Muscle of back (tissue), 11 donors: ENCODE data around the gene S100A9. TPM values are rescaled to one million over a fixed set of nuclear protein-coding genes. Genes with fewer than 3 reads are reported as not detected.

Experiments
- DNase-seq, 3 donors: peaks; one replicate each; pipeline versions ENCODE4 v3.0.0 to v3.0.0-alpha.2; 2013
- polyA plus RNA-seq, 10 donors: library from polyadenylated mRNA; unstranded; fragments of 120-200 nt; gene quantifications; one replicate each; pipeline ENCODE4 v1.2.1, GENCODE V29; 2013; ENCODE audit not compliant: insufficient read length in 10 of 10

S100A9 gene
- polyA plus RNA-seq, 10 donors: 9.4 to 40.7 (median 25.4) TPM

DNA sequence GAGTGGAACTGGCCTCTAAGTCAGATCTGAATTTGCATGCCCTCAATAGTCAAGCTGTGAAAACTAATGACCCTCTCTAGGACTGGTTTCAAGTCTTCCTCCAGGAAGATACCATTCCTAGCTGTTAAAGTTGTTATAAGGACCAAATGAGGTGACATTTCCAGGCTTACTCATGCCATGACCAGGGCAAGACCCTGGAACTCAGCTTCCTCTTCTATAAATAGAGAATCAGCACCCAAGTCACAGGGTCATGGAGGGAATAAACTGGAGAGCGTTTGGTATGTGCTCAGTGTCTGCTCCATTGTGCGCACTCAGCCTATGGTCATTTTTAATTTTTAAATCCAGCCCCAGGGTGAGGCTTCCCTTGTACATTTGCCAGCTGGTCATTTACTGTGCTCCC, 2.5 kb downstream of the S100A9 start:
- DNase-seq: no peak

DNA sequence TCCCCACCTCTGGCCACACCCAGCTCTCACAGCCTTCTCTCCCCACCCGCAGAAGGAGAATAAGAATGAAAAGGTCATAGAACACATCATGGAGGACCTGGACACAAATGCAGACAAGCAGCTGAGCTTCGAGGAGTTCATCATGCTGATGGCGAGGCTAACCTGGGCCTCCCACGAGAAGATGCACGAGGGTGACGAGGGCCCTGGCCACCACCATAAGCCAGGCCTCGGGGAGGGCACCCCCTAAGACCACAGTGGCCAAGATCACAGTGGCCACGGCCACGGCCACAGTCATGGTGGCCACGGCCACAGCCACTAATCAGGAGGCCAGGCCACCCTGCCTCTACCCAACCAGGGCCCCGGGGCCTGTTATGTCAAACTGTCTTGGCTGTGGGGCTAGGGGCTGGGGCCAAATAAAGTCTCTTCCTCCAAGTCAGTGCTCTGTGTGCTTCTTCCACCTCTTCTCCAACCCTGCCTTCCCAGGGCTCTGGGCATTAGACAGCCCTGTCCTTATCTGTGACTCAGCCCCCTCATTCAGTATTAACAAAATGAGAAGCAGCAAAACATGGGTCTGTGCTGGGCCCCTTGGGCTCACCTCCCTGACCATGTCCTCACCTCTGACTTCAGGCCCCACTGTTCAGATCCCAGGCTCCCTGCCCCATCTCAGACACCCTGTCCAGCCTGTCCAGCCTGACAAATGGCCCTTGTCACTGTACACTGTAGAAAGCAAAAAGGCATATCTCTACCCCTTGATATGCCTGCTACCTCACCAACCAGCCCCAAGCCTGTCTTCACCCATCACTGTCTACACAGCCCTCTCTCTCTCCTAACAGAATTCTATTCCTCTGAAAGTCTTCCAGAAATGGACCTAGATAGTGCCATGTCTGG, 3.2 kb downstream of the S100A9 start:
- no peak for DNase-seq

DNA sequence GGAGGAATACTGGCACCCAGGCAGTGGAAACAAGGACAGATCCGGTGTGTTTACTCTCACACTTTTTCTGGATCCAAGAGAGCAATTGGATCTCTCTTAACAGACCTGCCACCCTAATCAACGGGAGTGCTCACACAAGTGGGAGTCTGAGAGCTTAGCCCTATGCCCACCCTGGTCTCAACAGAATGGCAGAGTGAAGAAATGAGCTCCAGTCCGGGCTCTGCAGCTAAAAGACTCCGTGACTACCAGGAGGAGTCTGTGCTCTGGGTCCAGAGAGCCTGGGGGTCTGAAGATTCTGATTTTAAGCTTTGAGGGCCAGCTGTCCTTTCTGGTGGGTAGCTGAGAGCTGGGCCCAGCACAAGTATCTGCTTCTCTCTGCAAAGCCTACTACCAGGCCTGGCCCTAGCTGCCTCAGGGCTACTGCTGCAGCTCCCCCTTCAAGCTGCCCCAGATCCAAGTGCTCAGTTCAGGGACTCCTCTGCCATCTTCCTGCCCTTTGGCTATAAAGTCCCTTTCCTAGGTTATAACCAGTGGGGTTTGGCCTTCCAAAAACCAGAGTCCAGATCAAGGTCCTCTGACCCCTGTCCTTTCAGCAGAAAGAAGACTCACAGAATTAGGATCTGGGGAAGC, 3.9 kb downstream of the S100A9 start:
- DNase-seq: no peak

DNA sequence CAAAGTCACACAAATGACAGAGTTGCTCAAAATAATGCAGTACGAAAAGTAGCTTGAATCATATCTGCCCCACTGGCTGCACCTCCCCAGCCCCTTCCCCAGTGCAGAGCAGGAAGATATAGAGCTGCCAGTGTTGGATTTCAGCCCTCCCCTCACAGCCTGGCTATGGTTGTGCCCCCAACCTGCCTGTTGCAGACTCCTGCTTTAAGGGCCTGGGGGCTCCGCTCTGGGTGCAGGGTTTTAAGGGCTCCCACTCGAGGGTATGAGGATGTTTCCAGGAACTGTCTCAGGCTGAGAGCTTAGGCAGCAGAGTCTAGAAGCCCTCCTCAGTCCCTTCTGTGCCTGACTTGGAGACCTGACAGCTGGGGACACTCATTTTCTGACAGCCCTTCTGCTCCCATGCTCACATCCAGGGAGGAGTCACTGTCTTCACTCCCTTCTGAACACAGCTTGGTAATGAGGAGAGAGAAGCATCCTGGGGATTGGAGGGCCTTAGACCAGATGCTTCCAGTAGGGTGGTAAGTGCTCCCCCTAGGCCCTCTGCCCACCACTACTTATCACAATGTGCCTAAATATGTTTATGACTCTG, 4.6 kb downstream of the S100A9 start:
- no peak for DNase-seq

DNA sequence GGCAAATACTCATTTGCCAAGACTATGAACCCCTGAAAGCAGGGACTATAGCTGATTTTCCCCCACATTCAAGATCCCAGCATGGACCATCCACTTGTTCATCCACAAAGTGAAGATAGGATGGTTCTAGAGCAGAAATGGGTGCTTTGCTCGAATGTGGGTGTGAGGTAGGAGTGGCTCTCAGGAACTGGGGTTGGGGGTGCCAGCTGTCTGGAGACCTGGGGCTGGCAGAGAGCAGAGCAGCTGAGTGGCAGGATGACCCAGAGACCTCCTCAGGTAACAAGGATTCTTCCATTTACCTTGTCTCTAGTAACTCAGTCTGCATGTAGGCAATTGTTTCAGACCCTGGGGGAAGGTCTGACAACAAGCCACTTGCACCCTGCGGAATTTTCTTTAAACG, 6.0 kb downstream of the S100A9 start:
- no peak for DNase-seq

DNA sequence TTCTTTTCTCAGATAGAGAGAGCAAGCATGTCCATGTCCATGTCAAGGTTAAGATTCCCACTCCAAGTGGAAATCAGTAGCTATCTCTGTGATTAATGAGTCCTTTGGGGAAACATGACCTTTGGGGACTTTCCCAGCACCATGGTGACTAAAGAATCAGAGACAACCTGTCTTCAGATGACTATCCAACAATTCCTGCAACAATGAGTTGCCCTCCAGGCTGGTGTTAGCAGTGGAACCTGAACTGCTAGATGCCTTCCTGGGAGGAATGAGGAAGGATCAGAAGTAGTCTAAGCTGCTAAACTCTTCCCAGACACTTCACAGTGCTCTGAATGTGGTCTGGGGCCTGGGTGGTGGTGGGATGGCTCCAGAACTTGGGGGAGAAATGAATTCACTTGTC, 6.5 kb downstream of the S100A9 start:
- no peak for DNase-seq

DNA sequence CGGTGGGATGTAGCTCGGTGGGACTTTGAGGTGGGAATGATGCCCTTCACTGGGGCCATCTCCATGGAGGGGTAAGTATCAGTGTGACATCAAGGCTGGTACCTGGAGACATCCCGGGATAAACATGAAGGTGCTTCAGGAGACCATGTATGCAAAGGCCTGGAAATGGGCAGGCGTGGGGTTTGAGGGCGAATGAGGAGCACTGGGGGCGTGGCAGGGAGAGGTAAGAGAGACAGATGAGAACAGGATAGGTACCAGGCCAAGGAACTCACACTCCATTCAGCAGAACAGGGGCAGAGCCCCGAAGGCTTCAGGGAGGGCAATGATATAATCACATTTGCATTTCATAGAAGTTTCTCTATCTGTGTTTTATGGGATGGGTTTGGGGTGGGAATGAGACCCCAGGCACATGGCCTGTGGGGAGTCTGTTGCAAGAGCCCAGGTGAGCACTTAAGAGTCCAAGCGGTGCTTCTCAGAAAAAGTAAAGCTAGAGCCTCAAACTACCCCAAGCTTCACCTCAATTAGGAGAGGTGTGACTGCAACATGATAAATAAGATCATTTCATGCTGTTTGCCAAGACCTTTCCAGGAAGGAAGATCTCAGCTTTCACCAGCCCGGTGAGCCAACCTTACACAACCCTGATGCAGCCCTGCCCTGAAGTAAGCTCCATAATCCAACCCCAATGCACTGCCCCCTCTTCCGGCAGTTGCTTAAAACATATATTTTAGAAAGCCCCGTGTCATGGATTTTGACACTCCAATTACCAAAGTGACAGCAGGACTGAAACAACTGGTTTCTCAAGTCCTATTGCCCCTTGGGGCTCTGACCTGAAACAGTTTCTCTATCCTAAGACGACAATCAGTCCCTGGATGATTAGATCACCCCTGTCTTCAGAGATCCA, 7.4 kb downstream of the S100A9 start:
- no peak for DNase-seq

DNA sequence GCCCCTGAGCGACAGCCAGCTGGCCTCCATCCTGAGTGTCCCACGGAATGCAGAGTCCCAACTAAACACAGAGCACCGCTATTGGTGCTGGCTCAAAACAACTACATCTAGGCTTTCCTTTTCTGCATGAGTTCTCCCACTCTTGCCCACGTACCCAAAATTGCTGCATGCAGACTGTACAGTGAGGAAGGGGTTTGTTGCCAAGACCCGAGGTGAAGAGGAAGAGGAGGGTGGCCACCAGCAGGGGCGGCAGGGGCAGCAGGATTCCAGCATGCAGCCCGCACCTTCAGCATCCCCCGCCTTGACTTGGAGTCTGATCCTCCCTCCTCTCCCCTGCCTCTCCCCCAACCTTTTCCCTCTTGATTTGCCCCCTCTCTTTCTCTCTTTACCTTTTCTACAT, 8.0 kb downstream of the S100A9 start:
- no peak for DNase-seq

DNA sequence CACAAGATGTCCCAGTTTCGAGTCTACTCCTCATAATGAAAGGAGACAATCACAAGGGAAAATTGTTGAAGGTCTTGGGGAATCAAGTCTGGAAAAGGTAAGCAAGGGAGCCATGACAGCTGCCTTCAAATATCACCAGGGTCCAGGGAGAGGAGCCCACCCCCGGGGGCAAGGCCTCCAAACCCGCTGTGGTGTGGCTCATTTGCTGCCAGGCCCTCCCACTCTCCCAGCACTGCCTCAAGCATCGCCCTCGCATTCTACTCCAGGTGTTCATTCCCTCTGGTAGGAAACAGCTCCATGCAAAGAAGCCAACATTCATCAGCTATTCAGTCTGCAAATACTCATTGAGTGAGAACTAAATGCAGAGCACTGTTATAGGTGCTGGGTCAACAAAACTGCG, 8.6 kb downstream of the S100A9 start:
- DNase-seq: no peak

DNA sequence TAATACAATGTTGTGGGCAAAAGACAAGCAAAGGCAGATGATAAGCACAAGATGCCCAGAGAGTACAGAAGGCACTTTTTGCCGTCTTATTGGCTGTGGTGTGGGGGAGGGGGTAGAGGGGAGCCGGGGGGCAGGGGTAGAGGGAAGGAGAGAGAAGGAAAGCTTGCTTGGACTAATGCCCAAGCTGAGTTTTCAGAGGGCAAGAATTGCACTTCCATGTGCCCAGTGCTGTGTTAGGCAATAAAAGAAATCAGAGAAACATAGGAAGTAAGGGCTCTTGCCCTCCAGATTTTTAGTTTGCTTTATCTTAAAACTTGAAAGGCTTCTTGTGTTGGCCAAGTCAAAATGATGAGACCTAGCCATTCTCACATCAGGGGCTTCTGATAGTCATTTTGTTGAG, 9.4 kb downstream of the S100A9 start:
- DNase-seq: no peak

DNA sequence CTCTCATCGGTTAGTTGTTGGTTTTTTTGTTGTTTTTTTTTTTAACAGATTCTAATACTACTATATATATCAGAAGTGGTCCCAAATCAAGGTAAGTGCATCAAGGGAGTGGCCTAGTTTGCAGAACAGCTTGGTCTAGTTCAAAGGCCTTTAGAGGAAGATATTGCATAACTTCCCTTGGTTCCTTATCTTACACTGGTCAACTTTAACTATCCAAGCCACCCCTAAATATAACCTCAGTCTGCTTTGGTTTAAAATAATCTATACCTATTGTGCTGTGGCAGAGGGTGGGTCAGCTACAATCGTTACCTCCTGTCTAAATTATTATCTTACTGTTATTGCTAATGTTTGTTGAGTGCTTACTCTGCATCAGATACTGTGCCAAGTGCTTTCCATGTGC, 10.8 kb downstream of the S100A9 start:
- no peak for DNase-seq

DNA sequence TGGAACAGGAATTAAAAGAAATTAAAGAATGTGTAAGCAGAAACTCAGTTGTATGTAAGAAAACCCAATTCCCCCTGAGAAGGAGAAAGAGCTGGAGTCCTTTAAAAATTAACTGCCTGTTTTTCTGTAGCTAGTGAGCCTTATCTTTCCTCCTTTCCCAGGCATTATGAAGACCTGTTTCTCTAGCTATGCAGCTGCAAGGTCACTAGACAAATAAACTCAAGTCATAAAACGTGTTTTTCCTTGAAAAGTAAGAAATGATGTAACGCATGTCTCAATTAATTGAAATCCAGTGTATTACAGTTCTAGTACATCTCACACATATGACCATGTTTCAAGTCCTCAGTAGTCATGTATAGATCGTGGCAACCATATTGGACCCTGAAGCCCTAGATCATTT, 12.5 kb downstream of the S100A9 start:
- DNase-seq: no peak

DNA sequence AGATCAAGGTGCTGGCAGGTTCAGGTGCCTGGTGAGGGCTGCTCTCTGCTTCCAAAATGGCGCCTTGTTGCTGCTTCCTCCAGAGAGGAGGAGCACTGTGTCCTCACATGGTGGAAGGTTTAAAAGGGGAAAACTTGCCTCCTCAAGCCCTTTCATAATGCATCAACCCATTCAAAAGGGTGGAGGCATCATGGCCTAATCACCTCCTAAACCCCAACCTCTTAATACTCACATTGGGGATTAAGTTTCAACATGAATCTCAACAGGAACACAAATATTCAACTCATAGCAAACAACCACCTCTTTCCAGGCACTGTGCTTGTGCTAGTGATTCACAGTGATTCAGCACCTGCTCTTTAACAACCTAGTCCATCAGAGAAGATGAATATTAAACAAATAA, 13.6 kb downstream of the S100A9 start:
- DNase-seq: no peak

DNA sequence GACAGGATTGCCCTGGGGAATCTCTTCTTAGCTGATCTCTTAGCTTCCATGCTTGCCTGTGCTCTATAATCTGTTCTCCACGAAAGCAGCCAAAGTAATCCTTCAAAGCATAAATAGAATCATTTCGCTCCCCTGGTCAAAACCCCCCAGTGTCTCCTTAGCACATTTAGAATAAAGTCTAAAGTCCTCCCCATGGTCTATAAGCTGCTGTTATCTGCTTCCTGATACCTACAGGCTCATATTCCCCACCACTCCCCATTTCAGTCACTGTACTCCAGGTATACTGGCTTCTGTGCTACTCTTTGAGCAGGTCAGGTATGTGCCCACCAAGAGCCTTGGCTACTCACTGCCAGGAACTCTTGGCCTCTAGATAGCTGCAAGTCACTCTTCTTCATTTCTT, 14.9 kb downstream of the S100A9 start:
- DNase-seq: no peak

DNA sequence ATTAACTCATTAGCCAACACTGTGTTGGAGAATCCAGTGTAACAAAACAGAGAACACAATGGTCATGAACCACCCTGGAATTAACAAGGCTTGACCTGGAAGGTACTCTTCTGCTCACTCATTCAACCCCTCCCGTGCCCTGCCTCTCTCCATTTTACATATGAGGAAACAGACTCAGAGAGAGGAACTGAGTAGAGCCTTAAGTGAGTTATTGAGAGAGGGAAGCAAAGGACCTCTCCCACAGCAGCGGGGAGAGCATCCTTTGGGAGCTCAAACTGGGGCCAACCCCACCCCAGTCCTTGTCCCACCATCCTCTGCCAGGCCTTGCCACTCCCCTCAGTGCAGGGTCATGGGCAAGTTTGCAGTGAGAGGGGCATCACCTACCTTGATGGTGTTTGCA, 16.4 kb downstream of the S100A9 start:
- no peak for DNase-seq

DNA sequence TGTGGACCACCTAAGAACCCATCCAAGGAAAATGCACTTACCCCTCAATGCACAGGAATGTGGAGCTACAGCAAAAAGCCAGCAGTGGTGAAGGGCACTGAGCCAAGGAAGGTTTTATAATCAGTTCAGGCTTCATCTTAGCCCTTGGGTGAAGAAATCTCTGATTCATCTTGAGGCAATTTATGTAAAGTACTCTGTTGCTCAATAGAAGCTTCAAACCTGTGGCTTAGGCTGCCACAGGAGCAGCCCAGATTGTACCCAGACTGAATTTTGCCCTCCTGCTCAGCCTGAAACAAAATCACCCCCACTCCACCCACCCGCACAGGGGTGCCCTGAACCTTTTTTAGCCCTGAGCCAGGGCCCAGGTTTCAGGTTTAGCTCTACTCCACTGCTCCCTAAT, 17.9 kb downstream of the S100A9 start, which contains the start of gene S100A12:
TSS of gene S100A12 (minus strand) at position 111 of the 400 bp plus-strand sequence. CDS start 1,029 bp downstream, outside the sequence.
- peak in 1 of 3 donors; percentile 43 for DNase-seq

DNA sequence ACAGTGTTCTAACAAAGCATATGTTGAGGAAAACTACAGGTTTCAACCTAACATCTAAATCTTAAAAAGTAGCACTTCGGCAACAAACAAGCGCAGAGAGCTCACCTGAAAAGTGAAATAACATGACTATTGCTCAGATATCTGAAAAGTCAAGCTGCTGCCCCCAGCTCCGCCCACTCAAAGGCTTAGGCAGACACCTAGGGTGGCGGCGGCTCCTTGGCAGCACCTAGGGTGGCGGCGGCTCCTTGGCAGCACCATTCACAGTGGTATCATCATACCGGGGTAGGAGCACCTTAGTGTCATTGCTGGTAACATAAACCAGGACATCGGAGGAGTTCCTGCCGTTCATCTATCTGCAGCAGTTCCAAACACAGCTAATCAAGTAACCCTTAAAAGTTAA, 21.9 kb downstream of the S100A9 start:
- no peak for DNase-seq

DNA sequence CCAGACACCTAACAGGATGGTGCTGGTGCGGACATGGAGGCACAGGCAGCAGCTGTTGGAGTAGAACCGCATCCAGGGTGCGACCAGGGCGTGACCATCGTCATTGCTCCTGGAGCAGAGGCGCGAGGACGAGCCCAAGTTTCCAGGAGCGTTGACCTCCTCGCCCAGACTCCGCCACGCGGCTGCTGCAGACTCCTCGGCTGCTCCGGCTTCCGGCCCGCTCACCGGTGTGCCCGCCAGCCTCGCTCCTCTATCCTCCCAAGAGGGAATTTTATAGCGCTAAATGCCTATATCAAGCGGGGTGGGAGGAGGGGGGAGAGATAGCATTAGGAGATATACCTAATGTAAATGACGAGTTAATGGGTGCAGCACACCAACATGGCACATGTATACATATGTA, 23.1 kb downstream of the S100A9 start:
- DNase-seq: no peak

DNA sequence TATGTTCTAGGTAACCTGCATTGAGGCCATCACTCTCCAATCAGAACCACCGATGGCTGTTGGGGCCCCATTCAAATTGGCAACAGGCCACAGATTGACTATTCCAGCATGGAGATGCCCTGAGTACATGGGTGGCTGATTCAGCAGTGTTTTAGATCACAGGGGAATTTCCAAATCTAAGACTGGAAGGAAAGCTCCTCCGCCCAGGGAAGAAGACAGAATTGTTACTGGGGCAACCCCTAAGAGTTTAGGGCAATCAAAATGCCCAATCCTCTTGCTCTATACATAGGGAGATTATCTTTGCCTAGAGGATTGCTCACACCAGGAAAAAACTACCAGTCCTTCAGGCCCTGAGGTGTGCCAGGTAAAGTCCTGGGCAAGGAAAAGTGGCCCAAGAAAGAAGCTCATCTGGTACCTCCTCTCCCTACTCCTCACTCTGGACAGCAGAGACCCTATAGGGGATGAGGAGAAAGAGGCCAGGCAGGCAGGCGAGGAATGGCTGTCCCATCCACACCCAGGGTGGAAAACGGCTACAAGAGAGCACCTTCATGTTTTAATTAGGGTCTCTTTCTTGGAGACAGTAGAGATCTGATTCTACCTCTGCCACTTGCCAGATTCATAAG, 27.4 kb downstream of the S100A9 start:
- DNase-seq: no peak

DNA sequence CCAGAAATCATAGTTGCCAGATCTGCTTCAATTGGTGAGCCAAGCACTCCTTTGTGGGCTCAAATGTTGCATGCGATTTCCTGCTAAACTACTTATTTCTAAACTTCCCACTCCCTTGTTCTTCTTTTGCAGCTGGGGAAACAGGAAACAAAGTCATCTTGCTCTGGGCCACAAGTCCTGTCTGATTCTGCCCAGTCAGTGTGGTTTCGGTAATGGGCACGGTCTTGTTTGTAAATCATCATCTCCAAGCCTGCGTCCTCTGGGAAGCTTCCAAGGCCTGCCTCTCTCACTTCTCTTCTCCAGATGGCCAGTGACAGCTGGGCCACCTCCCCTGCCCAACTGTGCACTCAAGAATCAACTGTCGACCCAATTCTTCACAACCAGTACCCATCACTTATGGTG, 28.8 kb downstream of the S100A9 start:
- peak; percentile 6 to 31 (median 13) for DNase-seq

DNA sequence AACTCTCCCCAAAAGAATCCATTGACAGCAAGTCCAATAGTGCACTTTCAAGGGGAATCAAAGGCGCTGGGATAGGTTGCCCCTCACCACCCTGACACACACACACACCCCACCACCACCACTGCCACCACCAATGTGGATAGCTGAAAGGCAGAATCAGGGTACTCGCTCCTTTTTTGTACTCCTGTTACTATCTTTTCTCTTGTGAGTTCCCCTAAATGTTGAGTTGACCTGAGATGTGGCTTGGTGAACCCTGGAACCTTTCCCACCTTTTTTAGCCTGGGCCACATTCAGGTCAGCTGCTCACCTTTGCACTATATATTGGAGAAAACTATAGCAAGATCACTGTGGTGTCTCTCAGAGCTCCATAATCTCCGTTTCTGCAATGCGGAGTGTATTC, 29.3 kb downstream of the S100A9 start:
- DNase-seq: no peak
